ENCODE data around the gene CALML5. TPM values are rescaled to one million over a fixed set of nuclear protein-coding genes. Genes with fewer than 3 reads are reported as not detected.
A peak's percentile ranks its signal among the peaks of the same experiment; 100 is the strongest.

The CALML5 gene, protein sequence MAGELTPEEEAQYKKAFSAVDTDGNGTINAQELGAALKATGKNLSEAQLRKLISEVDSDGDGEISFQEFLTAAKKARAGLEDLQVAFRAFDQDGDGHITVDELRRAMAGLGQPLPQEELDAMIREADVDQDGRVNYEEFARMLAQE
- 1.4 TPM in 1 of 2 replicates, not detected in the other for total RNA-seq (2014; rRNA removed; shearing (Covaris generic))
- polyA plus RNA-seq (2015; cell fraction: cytosol; rRNA removed), result not detected in 2 replicates
- polyA plus RNA-seq (2015; cell fraction: nucleus; rRNA removed), result not detected in 2 replicates

DNA sequence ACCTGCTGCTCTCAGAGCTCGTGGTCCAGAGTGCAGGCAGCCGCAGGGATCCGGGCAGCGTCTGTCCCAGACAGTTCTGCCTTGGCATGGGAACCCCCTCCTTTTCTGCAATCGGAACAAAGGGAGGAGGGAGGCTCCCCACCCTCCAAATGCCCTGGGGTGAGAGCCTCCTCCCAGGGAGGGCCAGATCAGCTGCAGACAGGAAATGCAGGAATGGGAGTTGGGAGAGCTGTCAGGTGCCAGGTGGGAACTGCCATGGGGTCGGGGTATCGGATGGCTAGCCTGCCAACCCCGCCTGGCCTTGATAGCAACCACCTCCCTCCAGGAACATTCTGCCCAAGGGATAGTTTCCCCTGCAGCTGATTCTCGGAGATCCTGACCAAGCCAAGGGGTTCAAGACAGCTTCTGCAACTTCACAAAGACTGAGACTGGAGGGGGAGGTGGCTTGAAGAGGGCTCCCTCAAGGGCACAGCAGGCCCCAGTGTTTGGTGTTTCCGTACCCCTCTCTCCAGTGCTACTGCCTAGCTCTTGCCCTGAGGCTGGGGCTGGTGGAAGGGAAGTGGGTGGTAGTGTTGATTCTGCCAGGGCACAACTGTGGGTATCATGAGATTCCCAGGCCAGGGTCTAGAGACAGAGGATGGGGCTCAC lies at the start of gene CALML5:
CALML5 (minus strand) TSS at position 78 of the 648 bp plus-strand sequence. CDS start 132 bp downstream, outside the sequence.
- DNase-seq (ENCODE audit: low read depth), result no peak

DNA sequence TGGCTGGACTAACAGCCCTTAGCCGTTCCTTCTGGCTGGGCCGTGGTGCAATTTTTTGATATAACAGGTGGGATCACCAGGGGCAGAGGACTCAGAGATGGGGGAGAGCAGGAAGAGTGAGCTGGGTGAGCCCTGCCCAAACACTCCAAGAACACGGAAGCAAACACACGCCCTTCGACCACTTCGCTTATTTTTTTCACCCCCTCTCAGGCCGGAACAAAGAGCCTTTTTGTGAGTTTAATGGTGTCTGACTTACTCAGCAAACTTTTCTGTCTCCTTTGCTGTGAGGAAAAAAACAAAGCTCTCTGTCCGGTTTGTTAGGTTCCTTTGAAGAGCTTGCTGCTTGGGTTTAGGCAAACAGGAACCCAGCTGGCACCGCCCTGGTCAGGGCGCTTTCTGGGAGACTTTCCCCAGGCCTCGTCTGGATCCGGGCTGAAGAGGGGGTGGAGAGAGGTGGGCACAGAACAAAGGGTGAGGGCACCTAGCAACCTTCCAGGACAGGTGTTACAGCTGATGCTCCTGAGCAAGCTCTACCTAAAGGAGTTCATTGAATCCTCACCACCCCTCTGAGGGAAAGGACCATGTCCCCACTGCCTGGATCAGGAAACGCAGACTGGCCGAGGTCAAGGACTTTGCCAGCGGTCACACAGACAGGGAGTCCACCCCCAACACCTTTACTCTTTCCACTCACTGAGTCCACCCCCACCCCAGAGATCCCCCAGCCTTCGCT lies 48.7 kb upstream of the CALML5 start:
- peak; percentile 90 for DNase-seq (ENCODE audit: low read depth)

DNA sequence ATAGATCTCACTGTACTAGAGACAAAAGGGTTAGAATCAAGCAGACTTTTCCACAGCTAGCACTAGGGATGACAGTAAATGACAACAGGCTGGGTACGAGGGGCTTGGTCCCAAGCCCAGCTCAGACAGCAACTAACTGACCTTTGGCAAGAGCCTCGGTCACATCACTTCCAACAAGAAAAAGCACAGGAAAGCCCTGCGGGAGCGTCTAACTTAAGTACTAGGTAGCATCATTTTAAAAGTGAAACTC lies 48.2 kb upstream of the CALML5 start:
- no peak for DNase-seq (ENCODE audit: low read depth)

DNA sequence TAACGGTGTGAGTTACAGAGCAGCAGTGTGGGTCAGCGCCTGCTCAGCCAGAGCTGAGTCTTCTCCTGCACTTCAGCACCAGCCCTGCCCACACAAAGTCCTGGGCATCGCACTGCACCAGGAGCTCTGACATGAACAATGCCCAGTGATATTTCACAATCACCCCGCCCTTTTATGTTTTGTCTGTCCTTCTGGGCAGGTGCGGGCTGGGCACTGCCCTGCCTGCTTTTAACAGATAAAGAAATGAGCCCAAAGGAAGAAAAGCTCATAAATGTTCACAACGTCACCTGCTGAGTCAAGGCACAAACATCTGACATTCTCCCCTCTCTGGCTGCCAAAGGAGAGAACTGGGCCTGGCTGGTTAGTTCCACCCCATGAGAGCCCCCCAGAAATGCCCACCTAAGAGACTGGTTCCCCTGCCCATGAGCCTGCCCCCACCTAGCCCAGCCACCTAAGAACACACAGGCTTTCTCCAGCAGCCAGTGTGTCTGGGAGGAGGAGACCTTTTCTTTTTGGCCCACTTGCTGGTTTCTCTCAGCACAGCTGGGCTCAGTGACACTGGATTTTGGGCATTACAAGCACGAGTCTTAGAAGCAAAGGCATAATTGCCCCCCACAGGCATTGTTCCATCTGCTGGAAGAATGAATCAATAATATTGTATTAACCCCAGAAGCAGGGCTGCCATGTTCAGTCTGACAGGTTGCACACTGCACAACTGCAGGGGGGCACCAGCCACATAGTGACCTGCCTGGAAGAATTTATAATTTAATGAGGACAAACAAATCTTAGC lies 47.7 kb upstream of the CALML5 start:
- peak; percentile 87 for DNase-seq (ENCODE audit: low read depth)

DNA sequence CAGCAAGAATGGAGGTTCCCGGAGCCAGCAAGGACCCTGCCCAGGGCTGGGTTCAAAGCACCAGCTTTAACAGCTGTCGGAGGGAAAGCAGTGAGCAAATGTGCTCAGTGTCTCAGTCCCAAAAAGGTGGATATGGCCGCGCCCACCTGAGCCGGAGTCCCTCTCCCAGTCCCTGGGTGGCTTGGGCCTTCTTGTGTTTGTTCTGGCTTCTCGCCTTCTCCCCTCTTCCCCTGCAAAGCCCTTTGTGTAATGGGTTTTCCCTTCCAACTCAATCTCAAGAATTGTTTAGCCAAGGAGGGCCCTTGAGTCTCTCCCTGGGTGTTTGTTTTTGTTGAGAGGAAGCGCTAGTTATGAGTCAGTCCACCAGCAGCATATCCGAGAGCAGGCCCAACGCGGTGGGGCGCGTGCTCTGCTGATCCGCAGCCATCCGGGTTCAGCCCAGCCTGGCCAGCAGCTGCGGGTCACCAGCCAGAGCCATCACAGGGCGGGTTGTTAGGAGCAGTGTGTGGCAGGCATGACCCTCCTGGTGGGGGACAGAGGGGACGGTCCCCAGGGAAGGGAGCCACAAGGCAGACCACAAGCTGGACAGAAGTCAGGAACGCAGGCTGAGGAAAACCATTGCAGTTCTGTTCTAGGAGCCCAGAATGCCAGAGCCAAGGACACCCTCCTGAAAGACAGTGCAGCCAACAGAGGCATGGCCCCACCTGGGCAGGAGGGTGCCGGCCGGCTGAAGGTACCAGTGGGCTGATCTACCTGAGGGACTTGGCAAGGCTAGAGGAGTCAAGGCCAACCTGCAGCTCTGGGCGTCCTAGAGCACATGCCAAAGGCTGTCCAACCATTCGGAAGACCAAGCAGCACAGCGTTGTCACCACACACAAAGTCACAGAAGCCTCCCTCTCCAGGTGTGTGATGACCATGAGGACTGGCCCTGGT lies 46.7 kb upstream of the CALML5 start:
- DNase-seq (ENCODE audit: low read depth), result peak; percentile 92

DNA sequence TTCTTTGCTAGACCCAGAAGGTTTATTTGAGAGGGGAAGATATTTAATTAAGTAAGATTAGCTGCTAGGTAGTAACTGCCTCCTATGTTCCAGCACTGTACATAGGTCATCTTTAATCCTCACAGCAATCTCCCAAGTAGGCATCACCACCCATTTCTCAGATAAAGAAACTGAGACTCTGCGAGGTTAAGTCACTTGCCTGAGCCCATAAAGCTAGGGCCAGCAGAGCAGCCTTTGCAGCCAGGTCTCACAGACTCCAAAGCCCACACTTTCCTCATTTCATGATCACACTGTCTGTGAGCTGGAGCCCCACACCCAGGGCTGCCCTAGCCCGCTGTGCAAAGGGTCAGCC lies 46.0 kb upstream of the CALML5 start:
- DNase-seq (ENCODE audit: low read depth), result no peak

DNA sequence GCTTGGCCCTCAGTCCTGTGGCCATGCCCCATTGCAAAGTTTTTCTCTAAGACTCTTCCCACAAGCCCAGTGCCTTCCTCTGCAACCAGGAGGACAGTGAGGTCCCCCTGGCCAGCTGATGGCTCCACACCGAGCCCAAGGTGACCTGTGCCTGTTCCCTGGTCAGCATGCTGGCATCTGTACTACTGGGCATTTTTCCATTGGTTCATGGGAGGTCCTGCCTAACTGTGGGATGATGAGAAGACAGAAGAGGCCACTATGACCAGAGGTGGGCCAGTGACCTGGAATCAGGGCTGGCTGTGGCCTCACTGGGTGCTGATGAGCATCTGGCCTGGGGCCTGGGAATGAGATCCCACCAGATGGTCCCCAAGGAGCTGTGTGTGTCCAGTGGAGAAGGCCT lies 45.6 kb upstream of the CALML5 start:
- DNase-seq (ENCODE audit: low read depth), result no peak

DNA sequence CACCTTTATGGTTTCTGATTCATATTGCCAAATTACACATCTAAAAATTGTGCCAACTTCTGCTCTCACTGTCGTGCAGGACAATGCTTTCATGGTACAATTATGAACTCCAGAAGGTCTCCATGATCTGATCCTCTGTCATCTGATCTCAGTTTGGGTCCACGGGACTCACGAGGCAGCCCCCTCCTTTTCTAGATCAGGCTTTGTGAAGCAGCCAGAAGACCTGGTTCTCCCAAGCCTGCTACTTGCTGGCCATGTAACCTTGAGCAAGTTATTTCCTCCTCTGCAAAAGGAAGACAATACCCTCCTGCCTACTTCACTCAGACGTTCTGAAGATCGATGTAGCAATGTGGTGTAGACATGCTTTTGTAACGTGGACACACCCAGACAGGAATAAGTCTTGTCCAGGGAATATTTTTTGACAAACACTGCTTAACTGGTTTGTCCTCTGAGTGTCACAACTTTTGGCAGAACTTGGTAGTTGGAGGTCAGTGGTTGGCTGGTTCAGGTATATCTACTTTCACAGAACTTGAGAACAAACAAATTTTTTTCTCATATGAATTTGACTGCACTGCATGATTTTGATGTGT lies 44.9 kb upstream of the CALML5 start:
- DNase-seq (ENCODE audit: low read depth), result no peak

DNA sequence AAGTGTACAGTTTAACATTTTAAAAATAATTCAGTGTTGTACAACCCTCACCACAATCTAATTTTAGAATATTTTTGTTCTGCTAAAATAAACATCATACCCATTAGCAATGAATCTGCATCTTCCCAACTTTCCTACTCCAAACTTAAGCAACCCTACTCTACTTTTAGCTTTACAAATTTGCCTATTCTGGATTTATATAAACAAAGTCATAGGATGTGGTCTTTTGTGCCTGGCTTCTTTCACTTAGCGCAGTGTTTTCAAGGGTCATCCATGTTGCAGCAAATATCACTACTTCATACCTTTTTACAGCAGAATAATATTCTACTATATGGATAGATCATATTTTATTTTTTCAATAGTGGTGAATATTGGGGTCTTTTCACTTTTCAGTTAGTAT lies 44.3 kb upstream of the CALML5 start:
- DNase-seq (ENCODE audit: low read depth), result no peak

DNA sequence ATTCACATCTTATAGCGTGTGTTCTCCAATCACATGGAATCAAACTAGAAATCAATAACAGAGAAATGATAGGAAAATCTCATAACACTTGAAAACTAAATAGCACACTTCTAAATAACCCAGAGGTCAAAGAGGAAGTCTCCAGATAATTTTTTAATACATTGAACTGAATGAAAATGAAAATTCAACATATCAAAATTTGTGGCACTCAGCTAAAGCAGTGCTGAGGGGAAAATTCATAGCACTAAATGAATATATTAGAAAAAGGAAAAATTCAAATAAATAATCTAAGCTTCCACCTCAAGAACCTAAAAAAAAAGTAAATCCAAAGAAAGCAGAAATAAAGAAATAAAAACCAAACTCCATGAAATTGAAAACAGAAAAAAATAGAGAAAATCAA lies 42.7 kb upstream of the CALML5 start:
- no peak for DNase-seq (ENCODE audit: low read depth)

DNA sequence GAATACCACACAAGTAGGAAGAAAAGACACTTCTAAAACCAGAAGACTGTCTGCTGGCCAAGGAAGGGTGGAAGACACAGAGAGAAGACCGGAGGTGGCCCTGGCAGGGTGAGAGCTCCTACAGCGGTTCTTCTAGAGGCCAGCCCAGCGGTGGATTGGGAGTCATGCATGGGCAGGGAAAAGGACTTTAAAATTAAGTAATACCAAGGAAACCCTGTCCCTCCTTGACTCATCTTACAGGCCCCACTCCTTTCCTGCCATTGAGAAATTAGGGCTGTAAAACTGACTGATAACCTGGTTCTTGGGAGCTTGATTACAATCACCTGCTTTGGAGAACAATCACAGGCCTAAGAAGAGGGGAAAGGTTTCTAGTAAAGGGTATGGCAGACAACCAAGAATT lies 41.5 kb upstream of the CALML5 start:
- no peak for DNase-seq (ENCODE audit: low read depth)

DNA sequence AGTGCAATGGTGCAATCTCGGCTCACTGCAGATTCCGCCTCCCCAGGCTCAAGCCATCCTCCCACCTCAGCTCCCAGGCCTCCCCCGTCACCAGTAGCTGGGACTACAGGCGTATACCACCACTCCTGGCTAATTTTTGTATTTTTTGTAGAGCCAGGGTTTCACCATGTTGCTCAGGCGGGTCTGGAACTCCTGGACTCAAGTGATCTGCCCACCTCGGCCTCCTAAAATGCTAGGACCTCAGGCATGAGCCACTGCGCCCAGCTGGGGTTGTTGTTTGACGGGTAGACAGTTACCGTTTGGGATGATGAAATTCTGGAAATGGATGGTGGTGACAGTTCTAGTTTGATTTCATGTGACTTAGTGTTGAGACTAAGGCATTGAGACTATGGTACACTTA lies 40.7 kb upstream of the CALML5 start:
- no peak for DNase-seq (ENCODE audit: low read depth)

DNA sequence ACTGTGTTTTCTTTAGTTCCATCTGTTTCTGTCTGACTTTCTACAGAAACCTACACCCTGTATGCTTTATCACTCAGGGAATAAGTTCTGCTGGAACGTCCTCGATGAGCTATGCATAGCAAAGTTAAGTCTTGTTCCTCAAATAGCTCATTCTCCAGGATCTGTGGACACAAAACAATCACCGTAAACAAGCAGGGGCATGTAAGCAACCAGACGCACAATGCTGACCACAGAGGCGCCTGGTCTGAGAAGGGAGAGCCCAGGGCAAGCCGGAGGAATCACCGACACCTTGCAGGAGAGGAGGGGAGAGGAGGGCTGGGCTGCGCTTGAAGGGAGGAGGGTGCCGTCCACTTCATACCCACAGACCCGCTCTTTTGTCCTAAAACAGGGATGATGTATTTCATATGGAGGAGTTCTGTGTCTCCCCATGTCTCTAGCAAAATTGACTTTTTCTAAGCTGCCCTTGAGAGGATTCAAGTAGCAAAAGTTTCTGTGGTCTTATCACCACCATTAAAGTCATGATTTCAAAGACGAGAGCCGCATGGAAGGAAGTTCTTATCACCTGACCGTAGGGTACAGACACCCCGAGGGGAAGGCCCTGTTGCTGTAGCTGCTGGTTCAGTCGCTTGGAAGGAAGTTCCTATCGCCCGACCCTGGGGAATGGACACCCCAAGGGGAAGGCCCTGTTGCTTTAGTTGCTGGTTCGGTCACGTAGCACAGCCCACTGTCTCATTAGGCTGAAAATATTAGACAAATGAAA lies 39.7 kb upstream of the CALML5 start:
- no peak for DNase-seq (ENCODE audit: low read depth)

DNA sequence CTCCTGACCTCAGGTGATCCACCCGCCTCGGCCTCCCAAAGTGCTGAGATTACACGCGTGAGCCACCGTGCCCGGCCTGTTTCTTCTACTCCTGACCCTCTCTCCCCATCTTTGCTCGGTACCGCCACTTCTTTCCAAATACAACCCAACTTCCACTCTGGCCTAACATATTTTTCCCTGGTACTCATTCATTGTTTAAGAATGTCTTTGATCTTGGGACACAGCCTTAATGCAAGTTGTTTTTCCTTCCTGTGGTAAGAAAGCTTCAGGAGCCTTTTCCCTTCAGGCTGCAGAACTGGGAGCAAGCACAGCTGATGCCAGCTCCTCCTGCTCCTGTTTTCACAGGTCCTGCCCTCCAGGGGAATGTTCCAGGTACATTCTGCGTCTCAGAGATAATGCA lies 39.1 kb upstream of the CALML5 start:
- DNase-seq (ENCODE audit: low read depth), result peak; percentile 54

DNA sequence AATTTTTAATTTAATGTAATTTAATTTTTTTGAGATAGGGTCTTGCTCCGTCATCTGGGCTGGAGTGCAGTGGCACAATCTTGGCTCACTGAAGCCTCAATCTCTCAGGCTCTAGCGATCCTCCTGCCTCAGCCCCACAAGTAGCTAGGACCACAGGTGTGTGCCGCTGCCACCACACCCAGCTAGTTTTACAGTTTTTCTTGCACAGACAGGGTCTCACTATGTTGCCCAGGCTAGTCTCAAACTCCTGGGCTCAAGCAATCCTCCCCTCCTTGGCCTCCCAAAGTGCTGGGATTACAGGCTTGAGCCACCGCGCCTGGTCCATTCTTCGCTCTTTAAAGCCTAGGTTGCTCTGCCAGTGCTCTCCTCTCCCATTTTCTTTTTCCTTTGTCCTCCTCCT lies 38.3 kb upstream of the CALML5 start:
- no peak for DNase-seq (ENCODE audit: low read depth)

DNA sequence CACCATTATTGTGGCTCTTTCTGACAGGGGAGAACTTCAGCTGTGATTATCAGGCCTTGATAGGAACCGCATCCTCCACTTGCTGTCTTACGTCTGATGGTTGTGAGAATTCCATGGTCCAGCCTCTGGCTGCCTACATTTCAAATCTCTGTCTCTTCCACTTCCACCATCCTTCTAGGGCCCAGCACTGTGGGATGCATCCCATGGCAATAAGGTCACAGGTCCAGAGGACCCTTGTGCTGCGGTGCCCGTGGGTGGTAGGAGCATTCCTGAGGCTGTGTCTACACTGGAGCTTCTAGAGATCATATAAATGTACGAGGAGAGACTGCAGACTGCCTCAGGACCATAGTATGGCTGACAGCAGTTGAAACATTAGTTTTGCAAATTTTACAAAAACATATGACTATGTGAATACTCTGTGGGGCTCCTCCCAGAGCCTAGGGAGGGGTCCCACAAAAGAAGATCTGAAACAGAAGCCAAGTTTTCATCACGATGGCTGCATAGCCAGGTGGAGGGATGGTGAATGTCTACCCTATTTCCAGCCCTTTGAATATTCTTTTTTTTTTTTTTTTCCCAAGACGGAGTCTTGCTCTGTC lies 37.2 kb upstream of the CALML5 start:
- no peak for DNase-seq (ENCODE audit: low read depth)

DNA sequence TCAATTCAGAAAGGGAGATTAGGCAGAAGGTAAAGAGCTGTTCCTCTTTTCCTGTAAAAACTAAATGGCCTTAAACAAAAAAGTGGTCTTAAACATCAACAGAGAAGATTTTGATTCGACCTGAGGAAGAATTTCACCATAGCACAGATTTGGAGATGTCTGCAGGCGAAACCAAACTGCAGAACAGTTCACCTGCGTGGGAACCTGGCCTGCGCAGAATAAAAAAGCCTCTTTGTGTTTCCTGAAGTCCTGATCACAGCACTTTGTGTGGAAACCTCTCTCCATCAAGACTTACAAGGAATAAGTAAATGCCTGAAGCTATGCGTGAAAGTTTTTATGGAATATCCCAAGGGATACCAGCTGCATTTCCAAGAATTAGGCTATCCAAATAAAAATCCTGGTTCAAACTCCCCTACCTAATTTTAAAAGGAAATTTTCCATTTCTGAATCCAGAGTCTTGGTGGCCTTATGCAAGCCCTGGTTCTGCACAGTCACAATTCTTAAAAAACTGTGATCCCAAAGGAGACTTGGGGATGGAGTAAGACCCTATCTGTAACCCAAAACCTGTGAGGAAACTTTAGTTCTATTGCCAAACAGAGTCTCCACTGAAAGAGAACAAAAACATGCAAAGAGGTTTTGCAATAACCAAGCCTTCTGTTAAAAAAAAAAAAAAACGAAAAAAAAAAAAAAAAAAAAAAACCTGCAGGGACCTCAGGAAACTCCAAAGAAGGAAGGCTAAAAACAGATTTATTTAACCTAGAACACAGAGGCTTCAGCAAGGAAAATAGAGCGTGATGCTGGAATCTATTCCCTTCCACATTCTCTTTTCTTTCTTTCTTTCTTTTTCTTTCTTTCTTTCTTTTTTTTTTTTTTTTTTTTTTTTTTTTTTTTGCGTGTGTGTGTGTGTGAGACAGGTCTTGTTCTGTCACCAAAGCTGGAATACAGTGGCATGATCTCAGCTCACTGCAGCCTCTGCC lies 35.8 kb upstream of the CALML5 start:
- no peak for DNase-seq (ENCODE audit: low read depth)

Measured in HT1080 (cell line).